ENCODE measurements around the gene ADGRL1.
A peak's percentile ranks its signal among the peaks of the same experiment; 100 is the strongest.

ADGRL1 gene

GRCh38 chr19:14136509-14137281, 69.3 kb downstream of the ADGRL1 start, which contains the start of gene ASF1B:
Gene ASF1B, minus strand, starts transcription at chr19:14136589. Its CDS starts 133 bp downstream, at chr19:14136456.
- DNase-seq: peak; percentile 100

- no peak for DNase-seq
Measured at GRCh38 chr19:14135985-14136508, 69.9 kb downstream of the ADGRL1 start.

DNA sequence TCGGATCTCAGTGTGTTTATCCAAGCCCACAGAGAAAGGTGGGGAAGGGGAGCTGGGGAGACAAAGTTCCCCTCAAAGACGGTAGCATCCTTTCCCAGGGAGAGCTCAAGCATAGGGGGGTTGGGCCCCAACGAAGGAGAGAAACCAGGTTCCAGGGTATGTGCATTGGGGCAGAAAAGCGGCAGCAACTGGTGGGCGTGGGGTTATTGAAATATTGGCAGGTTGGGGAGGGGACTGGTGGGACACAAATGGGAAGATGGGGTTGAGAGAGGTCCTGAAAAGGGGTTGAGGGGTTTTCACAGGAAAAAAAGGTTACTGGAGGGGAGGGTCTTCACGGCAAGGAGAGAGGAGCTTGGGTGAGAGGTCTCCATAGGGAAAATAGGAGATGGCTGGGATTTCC, 70.6 kb downstream of the ADGRL1 start:
- DNase-seq: no peak

GRCh38 chr19:14127929-14128509, 78.0 kb downstream of the ADGRL1 start:
- DNase-seq: no peak

DNA sequence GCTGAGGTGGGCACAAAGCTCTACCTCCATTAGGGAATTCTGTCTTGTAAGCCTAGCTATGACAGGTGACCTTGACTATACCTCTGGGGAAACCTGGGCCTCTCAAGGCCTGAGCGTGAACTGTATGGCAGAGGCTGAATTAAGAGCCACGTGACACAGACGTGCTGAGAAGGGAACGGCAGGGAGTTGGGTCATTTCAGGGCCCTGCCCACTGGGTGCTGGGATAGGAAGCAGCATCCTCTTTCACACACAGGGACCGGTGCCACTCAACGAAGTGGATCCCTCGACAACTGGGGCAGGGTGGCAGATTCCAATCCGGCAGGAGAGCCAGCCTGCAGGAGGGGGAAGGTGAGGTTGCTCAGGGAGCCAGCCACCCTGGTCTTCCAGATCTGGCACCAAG, 78.8 kb downstream of the ADGRL1 start:
- DNase-seq: no peak

DNA sequence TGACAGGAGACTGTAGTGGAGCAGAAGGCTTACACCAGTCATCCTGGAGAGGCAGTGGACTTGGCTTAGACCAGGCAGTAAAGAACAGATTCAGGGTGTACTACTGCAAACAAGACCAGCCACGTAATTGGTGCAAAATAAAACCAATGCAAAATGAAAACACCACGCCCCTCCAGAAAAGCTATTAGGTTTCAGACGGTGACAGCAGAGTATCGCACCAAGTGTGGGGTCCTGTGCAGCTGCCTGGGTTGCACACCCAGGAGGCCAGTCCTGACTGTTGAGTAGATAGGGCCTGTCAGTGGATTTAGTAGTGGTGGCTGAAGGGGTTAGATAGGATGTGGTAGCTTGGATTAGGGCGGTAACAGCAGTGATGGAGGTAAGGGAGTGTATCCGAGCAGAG, 83.0 kb downstream of the ADGRL1 start:
- DNase-seq: no peak

GRCh38 chr19:14120497-14120780, 85.5 kb downstream of the ADGRL1 start:
- no peak for DNase-seq

GRCh38 chr19:14119644-14120496, 86.1 kb downstream of the ADGRL1 start:
- no peak for DNase-seq

- DNase-seq: no peak
Measured at GRCh38 chr19:14119146-14119545, 86.8 kb downstream of the ADGRL1 start.

GRCh38 chr19:14118165-14119051, 87.6 kb downstream of the ADGRL1 start:
- DNase-seq: peak; percentile 45

GRCh38 chr19:14117668-14118164, 88.3 kb downstream of the ADGRL1 start, which contains the start of gene PRKACA:
Gene PRKACA, minus strand, starts transcription at chr19:14117762. Its CDS starts 215 bp downstream, at chr19:14117547.
- peak; percentile 100 for DNase-seq

DNA sequence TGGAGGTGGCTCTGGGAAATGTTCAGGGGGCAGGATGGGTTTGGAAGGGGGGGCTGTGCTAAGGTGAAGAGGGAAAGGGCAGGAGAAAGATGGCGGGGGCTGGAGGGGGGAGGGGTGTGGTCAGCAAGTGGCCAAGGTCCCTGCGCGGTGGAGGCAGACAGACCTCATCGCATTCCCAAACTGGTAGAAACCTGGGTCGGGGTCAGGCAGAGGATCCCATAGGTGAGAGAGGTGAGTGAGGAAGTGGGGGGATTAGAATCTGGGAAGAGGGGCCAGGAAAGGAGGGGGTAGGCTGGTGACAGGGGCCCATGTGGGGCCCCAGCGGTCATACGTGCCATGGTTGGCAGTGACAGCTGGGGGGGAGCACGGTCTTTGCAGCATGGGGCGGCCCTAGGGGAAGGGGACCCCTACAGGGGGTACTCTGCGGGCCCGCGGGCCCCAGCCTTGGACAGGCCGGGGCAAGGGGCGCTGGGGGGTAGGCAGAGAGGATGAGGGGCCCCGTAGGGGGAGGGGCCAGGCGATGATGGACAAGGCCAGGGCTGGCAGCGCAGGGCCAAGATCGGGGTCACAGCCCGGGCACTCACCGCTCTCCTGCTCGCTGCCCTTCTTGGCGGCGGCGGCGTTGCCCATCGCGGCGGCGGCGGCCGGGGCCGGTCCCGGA, 88.9 kb downstream of the ADGRL1 start:
- no peak for DNase-seq

GRCh38 chr19:14116525-14116917, 89.4 kb downstream of the ADGRL1 start:
- no peak for DNase-seq

GRCh38 chr19:14115756-14116155, 90.2 kb downstream of the ADGRL1 start:
- no peak for DNase-seq

GRCh38 chr19:14114854-14115253, 91.1 kb downstream of the ADGRL1 start:
- peak; percentile 17 for DNase-seq

- DNase-seq: no peak
Measured at GRCh38 chr19:14114439-14114838, 91.5 kb downstream of the ADGRL1 start.

- DNase-seq: no peak
Measured at GRCh38 chr19:14113762-14114414, 92.1 kb downstream of the ADGRL1 start.

GRCh38 chr19:14112809-14113385, 93.1 kb downstream of the ADGRL1 start:
- DNase-seq: no peak

DNA sequence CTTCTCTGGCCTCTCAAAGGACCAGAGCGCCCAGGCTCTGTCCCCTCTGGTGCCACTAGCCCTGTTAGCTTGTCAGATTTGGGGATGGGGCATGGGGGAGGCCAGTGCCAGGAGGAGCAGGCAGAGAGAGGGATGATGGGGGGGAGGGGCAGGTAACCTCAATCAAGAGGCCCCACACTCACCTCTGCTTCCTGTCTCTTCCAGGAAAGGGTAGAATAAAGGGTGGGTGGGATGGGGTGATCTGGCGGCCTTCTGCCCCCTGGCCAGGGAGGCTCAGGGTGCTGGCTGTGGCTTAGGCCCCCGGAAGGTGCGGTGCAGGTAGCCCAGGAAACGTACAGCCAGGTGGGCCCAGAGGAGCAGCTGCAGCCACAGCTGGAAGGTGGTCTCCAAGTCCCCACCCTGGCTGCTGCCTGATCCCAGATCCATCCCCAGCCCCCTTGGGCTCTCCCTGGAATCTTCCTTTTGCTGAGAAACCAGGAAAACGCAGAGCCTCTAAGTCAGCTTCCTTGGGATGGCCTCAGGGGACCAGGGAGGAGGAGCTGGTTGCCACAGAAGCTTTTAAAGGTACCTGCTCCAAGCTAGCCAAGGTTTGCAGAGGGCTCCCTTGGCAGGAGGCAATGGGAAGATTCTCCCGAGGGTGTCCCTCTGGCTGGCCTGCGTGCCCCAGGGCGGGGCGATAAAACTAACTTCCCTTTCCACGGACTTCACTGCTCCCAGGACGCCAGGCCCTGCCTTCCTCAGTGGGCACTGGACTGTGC, 93.7 kb downstream of the ADGRL1 start:
- no peak for DNase-seq

GRCh38 chr19:14111486-14111885, 94.5 kb downstream of the ADGRL1 start:
- DNase-seq: no peak

All from NCI-H226 (cell line).